Keratinocyte (primary cell): Measurements from ENCODE around the gene CPOX. TPM values are rescaled to one million over a fixed set of nuclear protein-coding genes. Genes with fewer than 3 reads are reported as not detected.

Experiments
- DNase-seq: peaks from one replicate; pipeline ENCODE4 v3.0.0-alpha.2; 2011; ENCODE audit warnings: low read depth, missing footprints, low spot score
- FAIRE-seq: peaks from 2 replicates; lab custom pipeline; 2011; peaks lifted over from hg19 to GRCh38; lab: Jason Lieb, UNC
- H2AFZ ChIP-seq: 2 replicates; pipeline ENCODE4 v1.6.0; 2012; ENCODE audit warnings: low read length, control low read depth, inconsistent platforms; ENCODE audit not compliant: control insufficient read depth
- H3K27ac ChIP-seq: 2 replicates; pipeline ENCODE4 v1.5.1; 2011; ENCODE audit warnings: low read length; ENCODE audit not compliant: control insufficient read depth, insufficient read depth
- H3K27me3 ChIP-seq: 3 replicates; pipeline ENCODE4 v1.6.0; 2011; ENCODE audit warnings: low read length; ENCODE audit not compliant: control insufficient read depth, insufficient read depth; ENCODE audit errors: extremely low read depth
- H3K36me3 ChIP-seq, 2 experiments: 2 replicates in 1 of 2; 3 replicates in 1 of 2; pipeline ENCODE4 v1.5.1; 2011; ENCODE audit warnings: low read length in 2 of 2, mild to moderate bottlenecking in 1 of 2; ENCODE audit not compliant: control insufficient read depth in 2 of 2, insufficient read depth in 2 of 2; ENCODE audit errors: extremely low read depth in 1 of 2
- H3K4me1 ChIP-seq: 3 replicates; pipeline ENCODE4 v1.5.1; 2011; ENCODE audit warnings: low read length; ENCODE audit not compliant: control insufficient read depth, insufficient read depth; ENCODE audit errors: extremely low read depth
- H3K4me2 ChIP-seq: 3 replicates; pipeline ENCODE4 v1.6.0; 2011; ENCODE audit warnings: low read depth, low read length; ENCODE audit not compliant: control insufficient read depth, insufficient read depth; ENCODE audit errors: extremely low read depth
- H3K4me3 ChIP-seq, 3 experiments: fragments of 200-600 bp in 1 of 3; sonication (generic) in 1 of 3; 2 replicates in 2 of 3; 3 replicates in 1 of 3; pipeline ENCODE4 v1.5.1; 2011 to 2016; ENCODE audit warnings: low read length in 3 of 3, mild to moderate bottlenecking in 3 of 3, control low read depth in 2 of 3, inconsistent platforms in 1 of 3, low read depth in 1 of 3, mixed read lengths in 1 of 3, mixed run types in 1 of 3, moderate library complexity in 1 of 3; ENCODE audit not compliant: control insufficient read depth in 2 of 3, insufficient read depth in 2 of 3; ENCODE audit errors: extremely low read depth in 1 of 3
- H3K79me2 ChIP-seq: 2 replicates; pipeline ENCODE4 v1.6.0; 2012; ENCODE audit warnings: low read length; ENCODE audit not compliant: control insufficient read depth, insufficient read depth
- H3K9ac ChIP-seq: 3 replicates; pipeline ENCODE4 v1.6.0; 2011; ENCODE audit warnings: low read length; ENCODE audit not compliant: control insufficient read depth, insufficient read depth; ENCODE audit errors: extremely low read depth
- H3K9me1 ChIP-seq: 3 replicates; pipeline ENCODE4 v1.6.0; 2011; ENCODE audit warnings: low read length; ENCODE audit not compliant: control insufficient read depth, insufficient read depth; ENCODE audit errors: extremely low read depth
- H3K9me3 ChIP-seq: 2 replicates; pipeline ENCODE4 v1.5.1; 2012; ENCODE audit warnings: low read depth, low read length; ENCODE audit not compliant: control insufficient read depth
- H4K20me1 ChIP-seq: 3 replicates; pipeline ENCODE4 v1.6.0; 2011; ENCODE audit warnings: low read length; ENCODE audit not compliant: control insufficient read depth, insufficient read depth; ENCODE audit errors: extremely low read depth
- CTCF ChIP-seq, 3 experiments: IDR thresholded peaks in 1 of 3; conservative IDR thresholded peaks in 1 of 3; optimal IDR thresholded peaks in 1 of 3; 2 replicates in 2 of 3; 3 replicates in 1 of 3; pipeline versions ENCODE3 to v1.5.1; 2011; ENCODE audit warnings: low read length in 3 of 3, mild to moderate bottlenecking in 3 of 3, moderate library complexity in 2 of 3, control low read depth in 1 of 3, inconsistent platforms in 1 of 3; ENCODE audit not compliant: insufficient read depth in 2 of 3; ENCODE audit errors: extremely low read depth in 1 of 3
- EZH2 ChIP-seq: IDR thresholded peaks from one replicate; pipeline ENCODE4 v1.6.1; 2012; ENCODE audit warnings: inconsistent platforms, mild to moderate bottlenecking, low read length, moderate library complexity
- dilution Hi-C: fragments of 300-500 bp; cut with MboI; formaldehyde crosslinking; loops from one replicate; pipeline ENCODE4 v1.7.0; 2020; ENCODE audit warnings: low sequenced_read_pairs; ENCODE audit not compliant: extremely low pct_ligation_motif_present
- polyA plus RNA-seq, 5 experiments: library from polyadenylated mRNA; depleted of rRNA in 3 of 5; stranded (reverse) in 3 of 5; stranded (forward) in 1 of 5; unstranded in 1 of 5; fragments of >200 nt; gene quantifications; 1 replicate in 1 of 5; 2 replicates in 3 of 5; 3 replicates in 1 of 5; pipeline versions ENCODE4 v1.2.1 to v1.2.3, GENCODE V29; 2011 to 2012; ENCODE audit warnings: missing spikeins in 2 of 5, low read depth in 1 of 5, low replicate concordance in 1 of 5

Gene CPOX
- polyA plus RNA-seq, 1 donor (not counting 4 experiments of a cell fraction or from before 2014, with no cell fraction given): 29.4 TPM

GRCh38 chr3:98568402-98568801 lies 25.0 kb downstream of the CPOX start:
- Histone ChIP-seq H3K9me3 (no peaks in the 10 kb centered on the region), H3K4me2 (no peak overlapping the region), H3K79me2 (no peaks in the 10 kb centered on the region), H3K4me1 (peaks cover 9% of the 10 kb centered on the region), H3K36me3 (no peaks in the 10 kb centered on the region), H3K9me1 (no peaks in the 10 kb centered on the region), H3K9ac (no peak overlapping the region), H3K27ac (no peak overlapping the region), H3K27me3 (no peaks in the 10 kb centered on the region), H3K4me3 (no peak overlapping the region), H2AFZ (no peak overlapping the region), H4K20me1 (no peaks in the 10 kb centered on the region)
- TF ChIP-seq EZH2 (no peak), CTCF (optimal IDR thresholded peaks at IDR 0.05 in 1 of 3, IDR thresholded peaks at IDR 0.05 in 1 of 3, conservative IDR thresholded peaks at IDR 0.05 in 1 of 3; ENCODE audit: extremely low read depth in 1 of 3, insufficient read depth in 2 of 3, low read length in 3 of 3) (no peak)
- dilution Hi-C loops: no loop called here
- DNase-seq (no peak), FAIRE-seq (no peak)

GRCh38 chr3:98567666-98568270 lies 25.6 kb downstream of the CPOX start:
- dilution Hi-C loops: no loop called here
- Histone ChIP-seq H3K4me1 (peaks cover 13% of the 10 kb centered on the region), H3K9me3 (no peaks in the 10 kb centered on the region), H2AFZ (no peak overlapping the region), H3K79me2 (no peaks in the 10 kb centered on the region), H3K9me1 (no peaks in the 10 kb centered on the region), H4K20me1 (no peaks in the 10 kb centered on the region), H3K9ac (no peak overlapping the region), H3K36me3 (no peaks in the 10 kb centered on the region), H3K4me3 (no peak overlapping the region), H3K4me2 (no peak overlapping the region), H3K27ac (no peak overlapping the region), H3K27me3 (no peaks in the 10 kb centered on the region)
- TF ChIP-seq CTCF (optimal IDR thresholded peaks at IDR 0.05 in 1 of 3, IDR thresholded peaks at IDR 0.05 in 1 of 3, conservative IDR thresholded peaks at IDR 0.05 in 1 of 3; ENCODE audit: extremely low read depth in 1 of 3, insufficient read depth in 2 of 3, low read length in 3 of 3) (no peak), EZH2 (no peak)
- FAIRE-seq: no peak
- DNase-seq: no peak
